HG02840 (cell line): ENCODE data around the gene FCER2.
"Not testable (repeated sequence)": the region's sequence is repeated elsewhere in the genome, so short reads cannot be mapped to it uniquely, and the experiment has no call there.

Source experiments
- ATAC-seq: cut with Tn5 transposase; IDR thresholded peaks from one replicate; pipeline ENCODE4 v1.9.1; 2021; ENCODE audit warnings: mild to moderate bottlenecking, moderate library complexity, moderate number of reproducible peaks; ENCODE audit not compliant: unreplicated experiment, low FRiP score

Gene FCER2, protein sequence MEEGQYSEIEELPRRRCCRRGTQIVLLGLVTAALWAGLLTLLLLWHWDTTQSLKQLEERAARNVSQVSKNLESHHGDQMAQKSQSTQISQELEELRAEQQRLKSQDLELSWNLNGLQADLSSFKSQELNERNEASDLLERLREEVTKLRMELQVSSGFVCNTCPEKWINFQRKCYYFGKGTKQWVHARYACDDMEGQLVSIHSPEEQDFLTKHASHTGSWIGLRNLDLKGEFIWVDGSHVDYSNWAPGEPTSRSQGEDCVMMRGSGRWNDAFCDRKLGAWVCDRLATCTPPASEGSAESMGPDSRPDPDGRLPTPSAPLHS

GRCh38 chr19:7701654-7702457 lies at the start of gene FCER2:
TSS of gene FCER2 (minus strand) at chr19:7702131. CDS start at chr19:7699760, 2,371 bp downstream.
- no peak for ATAC-seq

GRCh38 chr19:7751157-7751783 lies 49.3 kb upstream of the FCER2 start:
- ATAC-seq, result no peak

DNA sequence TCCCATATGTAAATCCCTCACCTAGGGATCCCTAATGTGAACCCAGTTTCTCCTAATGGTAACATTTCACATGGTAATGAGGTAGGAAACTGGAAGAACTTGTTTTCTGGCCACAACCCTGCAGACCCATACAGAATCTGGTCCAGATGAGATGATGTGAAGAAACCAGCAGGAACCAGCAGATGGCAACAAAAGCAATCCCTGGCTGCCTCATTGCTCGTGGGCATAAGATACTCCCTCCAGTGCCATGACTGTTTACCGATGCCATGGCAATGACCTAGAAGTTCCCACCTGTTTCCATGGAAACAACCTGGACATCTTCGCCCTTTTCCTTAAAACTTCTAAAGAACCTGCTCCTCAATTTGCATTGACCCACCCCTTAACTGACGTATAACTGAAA lies 46.8 kb upstream of the FCER2 start:
- ATAC-seq, result no peak

GRCh38 chr19:7748171-7748570 lies 46.2 kb upstream of the FCER2 start:
- ATAC-seq, result no peak

DNA sequence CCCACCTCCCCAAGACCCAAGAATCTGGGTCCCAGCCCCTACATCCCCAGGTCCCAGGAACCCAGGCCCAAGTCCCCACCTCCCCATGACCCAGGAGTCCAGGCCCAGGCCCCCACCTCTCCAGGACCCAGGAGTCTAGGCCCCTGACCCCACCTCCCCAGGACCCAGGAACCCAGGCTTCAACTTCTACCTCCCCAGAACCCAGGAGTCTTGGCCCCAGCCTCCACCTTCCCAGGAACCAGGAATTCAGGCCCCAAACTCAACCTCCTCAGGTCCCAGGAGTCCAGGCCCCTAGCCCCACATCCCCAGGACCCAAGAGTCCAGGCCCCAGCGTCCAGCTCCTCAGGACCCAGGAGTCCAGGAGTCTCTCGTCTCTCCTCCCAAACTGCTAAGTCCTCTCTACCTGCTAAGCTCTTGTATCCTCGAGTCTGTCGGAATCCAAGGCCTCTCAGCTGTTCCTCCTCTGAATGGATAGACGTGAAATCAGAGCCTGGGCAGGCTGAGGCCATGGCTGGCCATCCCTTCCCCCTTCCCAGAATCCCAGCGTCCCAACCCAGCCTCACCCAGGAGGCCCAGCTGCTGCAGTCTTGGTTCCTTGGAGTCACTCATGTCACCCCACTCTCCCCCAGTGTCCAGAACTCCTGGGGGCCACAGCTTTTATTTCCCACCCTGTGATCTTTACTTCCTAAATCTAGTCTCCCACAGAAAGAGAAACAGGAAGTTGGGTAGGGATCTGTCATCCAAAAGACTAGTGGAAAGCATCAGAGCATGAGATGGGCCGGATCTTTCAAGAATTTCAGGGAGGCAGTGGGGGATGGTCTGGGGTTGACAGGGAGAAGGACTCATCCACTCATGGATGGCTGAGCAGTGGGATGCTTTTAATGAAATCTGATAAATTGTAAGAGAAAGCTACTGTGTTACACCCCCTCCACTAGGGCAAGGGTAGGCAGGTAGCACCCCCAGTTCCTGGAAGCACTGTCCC lies 45.3 kb upstream of the FCER2 start, which contains the start of gene CD209:
Gene CD209 (minus strand): TSS at position 632 of the 982 bp plus-strand sequence. CDS start 23 bp downstream, at position 609.
- no peak for ATAC-seq

- not testable (repeated sequence) for ATAC-seq
Measured at GRCh38 chr19:7746306-7746705, 44.4 kb upstream of the FCER2 start.

GRCh38 chr19:7744871-7745650 lies 43.1 kb upstream of the FCER2 start:
- no peak for ATAC-seq

DNA sequence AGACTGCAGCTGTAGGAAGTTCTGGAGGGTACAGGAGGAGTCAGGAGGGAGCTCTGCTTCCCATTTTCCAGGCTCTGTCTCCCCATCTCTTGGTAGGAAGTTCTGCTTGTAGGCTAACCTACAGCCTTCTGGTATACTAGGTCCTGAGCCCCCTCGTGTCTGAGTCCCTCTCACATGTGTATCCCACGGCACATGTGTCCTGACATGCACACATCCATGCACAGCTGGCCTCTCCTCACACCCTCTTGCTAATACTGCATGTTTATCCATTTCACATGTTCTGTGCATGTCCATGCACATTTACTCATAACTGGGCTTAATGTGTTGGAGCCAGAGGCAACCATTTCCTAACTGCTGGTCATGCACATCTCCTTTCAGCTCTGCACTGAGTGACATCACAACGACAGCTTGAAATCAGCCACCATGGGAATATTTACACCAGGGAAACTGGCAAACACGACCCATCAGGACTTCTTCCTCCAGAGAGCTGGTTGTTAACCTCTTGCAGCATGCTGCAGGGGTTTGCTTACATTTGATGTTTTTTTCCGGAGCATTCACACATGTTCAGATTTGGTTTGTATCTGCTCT lies 42.4 kb upstream of the FCER2 start:
- ATAC-seq, result no peak

DNA sequence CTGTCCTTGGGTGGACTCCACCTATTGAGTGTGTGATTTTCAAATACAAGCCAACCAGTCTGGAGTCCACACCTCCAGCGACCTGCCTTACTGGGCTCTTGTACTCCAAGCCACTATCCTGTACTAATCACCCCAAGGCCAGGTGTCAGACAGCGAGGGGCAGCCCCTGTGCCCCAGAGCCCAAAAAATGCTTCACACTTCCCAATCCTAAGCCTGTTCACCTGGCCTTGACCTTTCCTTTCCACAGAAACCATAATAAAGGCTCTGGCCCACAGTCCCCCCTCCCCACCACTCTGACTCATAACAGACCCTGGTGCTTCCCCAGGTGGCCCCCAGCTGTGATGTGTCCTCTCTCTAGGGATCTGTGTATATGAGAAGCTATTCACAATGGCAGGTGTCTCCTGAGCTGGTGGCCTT lies 41.5 kb upstream of the FCER2 start:
- ATAC-seq, result peak; percentile 63

- ATAC-seq, result no peak
Measured at GRCh38 chr19:7742991-7743390, 41.1 kb upstream of the FCER2 start.

- no peak for ATAC-seq
Measured at GRCh38 chr19:7742575-7742974, 40.6 kb upstream of the FCER2 start.

DNA sequence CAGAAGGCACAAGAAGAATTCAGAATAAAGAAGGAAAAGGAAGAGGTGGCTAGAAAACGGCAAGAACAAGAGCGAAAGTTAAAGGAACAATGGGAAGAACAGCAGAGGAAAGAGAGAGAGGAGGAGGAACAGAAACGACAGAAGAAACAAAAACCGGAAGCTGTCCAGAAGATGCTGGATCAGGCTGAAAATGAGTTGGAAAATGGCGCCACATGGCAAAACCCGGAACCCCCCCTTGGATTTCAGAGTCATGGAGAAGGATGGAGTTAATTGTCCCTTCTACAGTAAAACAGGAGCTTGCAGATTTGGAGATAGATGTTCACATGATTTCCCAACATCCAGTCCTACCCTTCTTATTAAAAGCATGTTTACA lies 38.7 kb upstream of the FCER2 start:
- no peak for ATAC-seq

- no peak for ATAC-seq
Measured at GRCh38 chr19:7739801-7740681, 38.1 kb upstream of the FCER2 start.

- no peak for ATAC-seq
Measured at GRCh38 chr19:7739211-7739755, 37.4 kb upstream of the FCER2 start.

GRCh38 chr19:7738023-7738422 lies 36.1 kb upstream of the FCER2 start:
- ATAC-seq, result no peak

- no peak for ATAC-seq
Measured at GRCh38 chr19:7737215-7737614, 35.3 kb upstream of the FCER2 start.

GRCh38 chr19:7736148-7736547 lies 34.2 kb upstream of the FCER2 start:
- ATAC-seq, result no peak
